SK-N-MC (cell line): ENCODE results near the gene YPEL2.

Experiments used
- EZH2 ChIP-seq: fragments of 200-600 bp; sonication (generic); IDR thresholded peaks from one replicate; pipeline ENCODE4 v1.6.1; 2017; ENCODE audit warnings: antibody characterized with exemption
- FOXP2 ChIP-seq: optimal IDR thresholded peaks from 2 replicates; pipeline ENCODE3; 2011; ENCODE audit warnings: mild to moderate bottlenecking, moderate library complexity; ENCODE audit not compliant: insufficient read depth; ENCODE audit errors: extremely low read length, control extremely low read depth
- POLR2AphosphoS5 ChIP-seq: IDR thresholded peaks from 2 replicates; pipeline ENCODE4 v1.6.1; 2012; ENCODE audit warnings: mild to moderate bottlenecking, low read depth, low read length, borderline replicate concordance

GRCh38 chr17:59368218-59368857 is 36.9 kb downstream of the YPEL2 start:
- TF ChIP-seq EZH2 (no peak), POLR2AphosphoS5 (no peak), FOXP2 (no peak)
